Suprapubic skin (tissue), 4 donors: ENCODE data around the gene DEPDC5. TPM values are rescaled to one million over a fixed set of nuclear protein-coding genes. Genes with fewer than 3 reads are reported as not detected.
"Not testable (repeated sequence)": the region's sequence is repeated elsewhere in the genome, so short reads cannot be mapped to it uniquely, and the experiment has no call there.

Source experiments
- DNase-seq, 2 donors: peaks; one replicate each; pipeline ENCODE4 v3.0.0-alpha.2; 2019; ENCODE audit warnings: low spot score in 2 of 2
- H3K27ac ChIP-seq: fragments of 200-600 bp; sonication (generic); one replicate; pipeline ENCODE4 v1.5.1; 2019
- H3K27me3 ChIP-seq: fragments of 200-600 bp; sonication (generic); one replicate; pipeline ENCODE4 v1.5.1; 2019
- H3K36me3 ChIP-seq: fragments of 200-600 bp; sonication (generic); one replicate; pipeline ENCODE4 v1.5.1; 2019
- H3K4me1 ChIP-seq: fragments of 200-600 bp; sonication (generic); one replicate; pipeline ENCODE4 v1.5.1; 2019
- H3K4me3 ChIP-seq: fragments of 200-600 bp; sonication (generic); one replicate; pipeline ENCODE4 v1.5.1; 2019; ENCODE audit warnings: mild to moderate bottlenecking
- H3K9me3 ChIP-seq: fragments of 200-600 bp; sonication (generic); one replicate; pipeline ENCODE4 v1.5.1; 2019
- CTCF ChIP-seq, 2 donors: fragments of 200-600 bp in 1 of 2; fragments of 450-650 bp in 1 of 2; sonication (generic) in 1 of 2; IDR thresholded peaks; one replicate each; pipeline ENCODE4 v1.5.1; 2016 to 2019; ENCODE audit warnings: antibody characterized with exemption in 2 of 2, mild to moderate bottlenecking in 1 of 2, moderate library complexity in 1 of 2
- EP300 ChIP-seq: sonication (generic); formaldehyde crosslinking; IDR thresholded peaks from one replicate; pipeline ENCODE4 v1.6.1; 2017; ENCODE audit warnings: antibody characterized with exemption
- POLR2A ChIP-seq, 2 donors: fragments of 450-650 bp; IDR thresholded peaks; one replicate each; pipeline ENCODE4 v1.6.1; 2017; ENCODE audit warnings: antibody characterized with exemption in 2 of 2, mild to moderate bottlenecking in 2 of 2, moderate library complexity in 2 of 2
- POLR2AphosphoS5 ChIP-seq, 3 donors: sonication (generic); formaldehyde crosslinking; IDR thresholded peaks; one replicate each; pipeline ENCODE4 v1.6.1; 2017; ENCODE audit warnings: antibody characterized with exemption in 3 of 3
- WGBS: methylation state at CpG from one replicate; pipeline ENCODE4 v1.1.5; 2018; 5-methylcytosine and 5-hydroxymethylcytosine counted together
- total RNA-seq, 4 donors: library from RNA; depleted of rRNA; stranded (reverse); fragments of >200 nt; gene quantifications; one replicate each; pipeline ENCODE4 v1.1.0, GENCODE V29; 2016

The DEPDC5 gene
- total RNA-seq, 4 donors from 2014 or later: 10.2 to 35.6 (median 15.5) TPM

- 95% methylated on average over 7 of the region's 7 CpGs for WGBS
Observed at GRCh38 chr22:31802575-31802974, 48.8 kb downstream of the DEPDC5 start.

DNA sequence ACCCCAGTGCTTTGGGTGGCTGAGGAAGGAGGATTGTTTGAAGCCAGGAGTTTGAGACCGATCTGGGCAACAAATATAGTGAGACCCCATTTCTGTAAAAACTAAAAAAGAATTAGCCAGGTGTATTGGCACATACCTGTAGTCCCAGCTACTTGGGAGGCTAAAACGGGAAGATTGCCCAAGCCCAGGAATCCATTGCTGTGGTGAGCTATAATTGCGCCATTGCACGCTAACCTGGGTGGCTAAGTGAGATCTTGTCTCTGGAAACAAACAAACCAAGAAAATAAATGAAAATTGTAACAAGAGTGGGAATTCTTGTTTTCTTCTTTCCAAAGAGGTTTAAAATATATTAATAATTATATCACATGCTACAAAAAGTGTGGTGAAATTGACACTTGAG lies 52.9 kb downstream of the DEPDC5 start:
- TF ChIP-seq CTCF (IDR thresholded peaks at IDR 0.05) (no peak), POLR2AphosphoS5 (IDR thresholded peaks at IDR 0.05) (no peak), POLR2A (IDR thresholded peaks at IDR 0.05) (no peak), EP300 (no peak)
- Histone ChIP-seq H3K9me3 (no peaks in the 10 kb centered on the region), H3K4me1 (no peaks in the 10 kb centered on the region), H3K36me3 (peaks cover 97% of the 10 kb centered on the region), H3K27ac (no peak overlapping the region), H3K4me3 (no peak overlapping the region), H3K27me3 (no peaks in the 10 kb centered on the region)
- 98% methylated on average over 4 of the region's 4 CpGs for whole genome bisulfite sequencing
- DNase-seq: no peak

More at GRCh38 chr22:31802575-31802974, 48.8 kb downstream of the DEPDC5 start:
- no peak overlapping the region for H3K27ac ChIP-seq
- no peaks in the 10 kb centered on the region for H3K27me3 ChIP-seq
- H3K4me1 ChIP-seq: no peaks in the 10 kb centered on the region
- peaks cover 96% of the 10 kb centered on the region for H3K36me3 ChIP-seq
- no peak overlapping the region for H3K4me3 ChIP-seq
- DNase-seq: no peak
- H3K9me3 ChIP-seq: no peaks in the 10 kb centered on the region
- TF ChIP-seq POLR2A (IDR thresholded peaks at IDR 0.05) (no peak), POLR2AphosphoS5 (IDR thresholded peaks at IDR 0.05) (no peak), EP300 (no peak), CTCF (IDR thresholded peaks at IDR 0.05) (no peak)

DNA sequence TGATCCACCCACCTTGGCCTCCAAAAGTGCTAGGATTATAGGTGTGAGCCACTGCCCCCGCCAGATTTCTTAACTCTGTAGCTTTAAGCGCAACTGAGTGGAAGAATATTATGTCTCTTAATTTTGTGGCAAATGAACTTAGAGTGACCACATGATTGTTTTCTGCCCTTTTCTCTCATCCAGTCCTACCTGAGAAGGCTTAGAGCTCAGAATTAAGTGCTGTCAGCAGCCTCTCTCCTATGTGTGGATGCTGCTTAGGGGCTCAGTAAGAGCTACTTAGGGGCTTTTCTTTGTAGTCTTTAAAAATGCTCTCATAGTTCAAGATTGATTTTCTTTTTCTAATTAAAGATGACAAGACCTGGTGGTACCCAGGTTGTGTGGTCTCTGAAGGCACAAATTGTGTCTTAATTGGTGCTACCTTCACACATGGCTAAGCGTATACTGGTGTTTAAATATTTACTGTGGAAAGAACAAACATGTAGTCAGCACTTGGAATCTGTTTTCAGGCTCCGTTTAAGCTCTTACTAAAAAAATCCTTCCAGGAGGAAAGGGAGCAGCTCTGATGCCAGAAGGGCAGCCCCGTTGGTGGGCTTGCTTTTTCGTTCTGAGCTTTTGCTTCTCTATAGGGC lies 59.3 kb downstream of the DEPDC5 start:
- H3K9me3 ChIP-seq: no peaks in the 10 kb centered on the region
- WGBS: 87% methylated on average over 6 of the region's 6 CpGs
- no peak overlapping the region for H3K4me3 ChIP-seq
- H3K27ac ChIP-seq: no peak overlapping the region
- no peaks in the 10 kb centered on the region for H3K4me1 ChIP-seq
- TF ChIP-seq POLR2AphosphoS5 (IDR thresholded peaks at IDR 0.05): no peak
- TF ChIP-seq EP300: no peak
- no peak for TF ChIP-seq POLR2A (IDR thresholded peaks at IDR 0.05)
- TF ChIP-seq CTCF (IDR thresholded peaks at IDR 0.05): no peak
- no peaks in the 10 kb centered on the region for H3K27me3 ChIP-seq
- DNase-seq: no peak
- H3K36me3 ChIP-seq: peaks cover 93% of the 10 kb centered on the region

DNA sequence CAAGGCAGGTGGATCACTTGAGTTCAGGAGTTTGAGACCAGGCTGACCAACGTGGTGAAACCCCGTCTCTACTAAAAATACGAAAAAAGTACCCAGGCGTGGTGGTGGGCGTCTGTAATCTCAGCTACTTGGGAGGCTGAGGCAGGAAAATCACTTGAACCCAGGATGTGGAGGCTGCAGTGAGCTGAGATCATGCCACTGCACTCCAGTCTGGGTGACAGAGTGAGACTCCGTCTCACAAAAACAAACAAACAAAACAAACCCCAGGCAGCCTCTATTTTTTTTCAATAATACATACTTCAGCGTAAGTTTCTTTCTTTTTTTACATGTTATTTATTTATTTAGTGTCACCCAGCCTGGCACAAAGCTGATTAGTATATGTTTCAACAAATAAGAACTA lies 60.1 kb downstream of the DEPDC5 start:
- not testable (repeated sequence) for H3K9me3 ChIP-seq, H3K4me3 ChIP-seq, DNase-seq, H3K27me3 ChIP-seq, H3K4me1 ChIP-seq, H3K27ac ChIP-seq
- WGBS: 97% methylated on average over 7 of the region's 7 CpGs
- peaks cover 93% of the 10 kb centered on the region for H3K36me3 ChIP-seq

DNA sequence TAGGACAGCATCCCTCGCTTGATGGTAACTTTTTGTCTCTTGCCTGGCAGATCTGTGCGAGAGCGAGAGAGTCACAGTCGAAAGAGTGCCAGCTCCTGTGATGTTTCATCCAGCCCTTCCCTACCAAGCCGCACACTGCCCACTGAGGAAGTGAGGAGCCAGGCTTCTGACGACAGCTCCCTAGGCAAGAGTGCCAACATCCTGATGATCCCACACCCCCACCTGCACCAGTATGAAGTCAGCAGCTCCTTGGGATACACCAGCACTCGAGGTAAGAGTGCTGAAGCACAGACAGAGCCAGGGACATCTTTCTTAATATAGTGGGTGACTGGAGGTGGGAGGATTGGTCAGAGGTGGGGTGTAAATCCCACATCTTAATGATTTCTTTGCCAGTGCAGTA lies 61.1 kb downstream of the DEPDC5 start:
- H3K4me1 ChIP-seq: no peaks in the 10 kb centered on the region
- no peak overlapping the region for H3K4me3 ChIP-seq
- no peaks in the 10 kb centered on the region for H3K27me3 ChIP-seq
- 94% methylated on average over 7 of the region's 7 CpGs for WGBS
- DNase-seq: no peak
- H3K27ac ChIP-seq: no peak overlapping the region
- no peaks in the 10 kb centered on the region for H3K9me3 ChIP-seq
- peaks cover 94% of the 10 kb centered on the region for H3K36me3 ChIP-seq
- TF ChIP-seq POLR2A (IDR thresholded peaks at IDR 0.05) (no peak), POLR2AphosphoS5 (IDR thresholded peaks at IDR 0.05) (no peak), EP300 (no peak), CTCF (IDR thresholded peaks at IDR 0.05) (no peak)

DNA sequence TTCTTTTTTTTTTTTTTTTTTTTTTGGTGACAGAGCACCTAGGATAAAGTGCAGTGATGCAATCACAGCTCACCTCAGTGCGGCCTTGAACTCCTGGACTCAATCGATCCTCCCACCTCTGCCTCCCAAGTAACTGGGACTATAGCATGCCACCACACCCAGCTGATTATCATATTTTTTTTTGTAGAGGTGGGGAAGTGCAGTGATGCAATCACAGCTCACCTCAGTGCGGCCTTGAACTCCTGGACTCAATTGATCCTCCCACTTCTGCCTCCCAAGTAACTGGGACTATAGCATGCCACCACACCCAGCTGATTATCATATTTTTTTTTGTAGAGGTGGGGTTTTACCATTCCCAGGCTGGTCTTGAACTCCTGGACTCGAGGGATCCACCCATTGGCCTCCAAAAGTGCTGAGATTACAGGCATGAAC lies 61.6 kb downstream of the DEPDC5 start:
- H3K27me3 ChIP-seq, DNase-seq, H3K4me3 ChIP-seq, H3K4me1 ChIP-seq, H3K27ac ChIP-seq, H3K9me3 ChIP-seq: not testable (repeated sequence)
- H3K36me3 ChIP-seq: peaks cover 94% of the 10 kb centered on the region
- WGBS: 87% methylated on average over 4 of the region's 4 CpGs
